22Rv1 (cell line): ENCODE measurements around the gene GCNT4.

Source experiments
- CTCF ChIP-seq: fragments of 450-650 bp; IDR thresholded peaks from 2 replicates; pipeline ENCODE4 v1.5.1; 2017; ENCODE audit warnings: mild to moderate bottlenecking
- ZFX ChIP-seq: fragments of 450-650 bp; IDR thresholded peaks from 2 replicates; pipeline ENCODE4 v1.6.1; 2017; ENCODE audit warnings: antibody characterized with exemption, borderline replicate concordance

- TF ChIP-seq ZFX = no peak
- no peak for TF ChIP-seq CTCF
These were observed 3.9 kb downstream of the GCNT4 start for GRCh38 chr5:75048457-75048953.
